KMS-11 (cell line): ENCODE measurements around the gene DLX5.

Experiments used
- H2AFZ ChIP-seq: fragments of 200-600 bp; sonication (generic); 2 replicates; pipeline ENCODE4 v1.6.1; 2016; ENCODE audit warnings: antibody characterized with exemption, mixed run types, low read depth
- H3K27ac ChIP-seq: fragments of 200-600 bp; sonication (generic); 2 replicates; pipeline ENCODE4 v1.6.1; 2016; ENCODE audit warnings: mild to moderate bottlenecking, mixed run types
- H3K27me3 ChIP-seq: fragments of 200-600 bp; sonication (generic); 2 replicates; pipeline ENCODE4 v1.6.1; 2017; ENCODE audit warnings: mild to moderate bottlenecking, low read depth, mixed run types, moderate library complexity; ENCODE audit not compliant: insufficient read depth
- H3K36me3 ChIP-seq: fragments of 200-600 bp; sonication (generic); 2 replicates; pipeline ENCODE4 v1.6.1; 2017; ENCODE audit warnings: mild to moderate bottlenecking, mixed run types; ENCODE audit not compliant: insufficient read depth
- H3K4me1 ChIP-seq: fragments of 200-600 bp; sonication (generic); 2 replicates; pipeline ENCODE4 v1.6.1; 2016; ENCODE audit warnings: mild to moderate bottlenecking, low read depth, mixed run types; ENCODE audit not compliant: poor library complexity, severe bottlenecking
- H3K4me2 ChIP-seq: fragments of 200-600 bp; sonication (generic); 2 replicates; pipeline ENCODE4 v1.7.0; 2016; ENCODE audit warnings: mild to moderate bottlenecking, mixed run types
- H3K4me3 ChIP-seq: fragments of 200-600 bp; sonication (generic); IDR thresholded peaks from 2 replicates; pipeline ENCODE4 v1.6.1; 2017; ENCODE audit warnings: low read depth, low read length, mixed read lengths; ENCODE audit not compliant: insufficient read depth
- H3K79me2 ChIP-seq: fragments of 200-600 bp; sonication (generic); 2 replicates; pipeline ENCODE4 v1.6.1; 2016; ENCODE audit warnings: low read depth, mixed run types; ENCODE audit not compliant: insufficient read depth
- H3K9ac ChIP-seq: fragments of 200-600 bp; sonication (generic); 2 replicates; pipeline ENCODE4 v1.6.1; 2016; ENCODE audit warnings: mild to moderate bottlenecking, mixed run types
- H4K20me1 ChIP-seq: fragments of 200-600 bp; sonication (generic); 2 replicates; pipeline ENCODE4 v1.6.1; 2016; ENCODE audit warnings: mild to moderate bottlenecking, mixed run types; ENCODE audit not compliant: insufficient read depth
- TF ChIP-seq, protein P1 (sequence below): fragments of 200-600 bp; sonication (generic); conservative IDR thresholded peaks from 2 replicates; pipeline ENCODE4 v1.6.1; 2017; ENCODE audit warnings: low read depth, mild to moderate bottlenecking, antibody characterized with exemption, low read length, moderate library complexity, mixed read lengths

The DLX5 gene

DNA sequence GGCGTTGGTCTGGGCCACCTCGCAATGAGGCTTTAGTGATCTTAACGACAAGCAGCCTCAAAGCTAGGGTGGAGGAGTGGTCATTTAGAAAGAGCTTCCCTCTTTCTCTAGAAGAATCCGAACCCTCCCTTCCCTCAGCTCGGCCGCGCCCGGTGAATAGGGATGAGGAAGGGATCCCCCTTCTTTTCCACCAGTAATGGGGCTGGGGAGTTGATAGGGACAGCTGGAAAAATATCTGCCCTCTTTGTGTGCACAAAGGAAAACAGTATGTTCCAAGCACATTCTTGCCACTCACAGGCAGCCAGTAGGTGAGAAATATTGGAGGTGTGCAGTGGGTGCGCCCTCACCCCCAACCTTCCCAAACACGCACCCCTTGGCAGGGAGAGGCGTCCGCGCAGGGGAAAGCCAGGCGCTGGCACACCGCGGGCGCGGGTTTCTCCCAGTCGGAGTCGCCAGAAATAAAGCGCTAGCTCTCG lies 6.5 kb downstream of the DLX5 start:
- Histone ChIP-seq H3K79me2 (no peaks in the 10 kb centered on the region), H3K36me3 (no peaks in the 10 kb centered on the region), H2AFZ (no peak overlapping the region), H3K9ac (no peak overlapping the region), H3K27ac (no peak overlapping the region), H3K4me2 (no peak overlapping the region), H3K4me1 (no peaks in the 10 kb centered on the region), H3K4me3 (no peak overlapping the region), H3K27me3 (no peaks in the 10 kb centered on the region), H4K20me1 (no peaks in the 10 kb centered on the region)
- TF ChIP-seq, protein P1, sequence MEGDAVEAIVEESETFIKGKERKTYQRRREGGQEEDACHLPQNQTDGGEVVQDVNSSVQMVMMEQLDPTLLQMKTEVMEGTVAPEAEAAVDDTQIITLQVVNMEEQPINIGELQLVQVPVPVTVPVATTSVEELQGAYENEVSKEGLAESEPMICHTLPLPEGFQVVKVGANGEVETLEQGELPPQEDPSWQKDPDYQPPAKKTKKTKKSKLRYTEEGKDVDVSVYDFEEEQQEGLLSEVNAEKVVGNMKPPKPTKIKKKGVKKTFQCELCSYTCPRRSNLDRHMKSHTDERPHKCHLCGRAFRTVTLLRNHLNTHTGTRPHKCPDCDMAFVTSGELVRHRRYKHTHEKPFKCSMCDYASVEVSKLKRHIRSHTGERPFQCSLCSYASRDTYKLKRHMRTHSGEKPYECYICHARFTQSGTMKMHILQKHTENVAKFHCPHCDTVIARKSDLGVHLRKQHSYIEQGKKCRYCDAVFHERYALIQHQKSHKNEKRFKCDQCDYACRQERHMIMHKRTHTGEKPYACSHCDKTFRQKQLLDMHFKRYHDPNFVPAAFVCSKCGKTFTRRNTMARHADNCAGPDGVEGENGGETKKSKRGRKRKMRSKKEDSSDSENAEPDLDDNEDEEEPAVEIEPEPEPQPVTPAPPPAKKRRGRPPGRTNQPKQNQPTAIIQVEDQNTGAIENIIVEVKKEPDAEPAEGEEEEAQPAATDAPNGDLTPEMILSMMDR, result no peak

DNA sequence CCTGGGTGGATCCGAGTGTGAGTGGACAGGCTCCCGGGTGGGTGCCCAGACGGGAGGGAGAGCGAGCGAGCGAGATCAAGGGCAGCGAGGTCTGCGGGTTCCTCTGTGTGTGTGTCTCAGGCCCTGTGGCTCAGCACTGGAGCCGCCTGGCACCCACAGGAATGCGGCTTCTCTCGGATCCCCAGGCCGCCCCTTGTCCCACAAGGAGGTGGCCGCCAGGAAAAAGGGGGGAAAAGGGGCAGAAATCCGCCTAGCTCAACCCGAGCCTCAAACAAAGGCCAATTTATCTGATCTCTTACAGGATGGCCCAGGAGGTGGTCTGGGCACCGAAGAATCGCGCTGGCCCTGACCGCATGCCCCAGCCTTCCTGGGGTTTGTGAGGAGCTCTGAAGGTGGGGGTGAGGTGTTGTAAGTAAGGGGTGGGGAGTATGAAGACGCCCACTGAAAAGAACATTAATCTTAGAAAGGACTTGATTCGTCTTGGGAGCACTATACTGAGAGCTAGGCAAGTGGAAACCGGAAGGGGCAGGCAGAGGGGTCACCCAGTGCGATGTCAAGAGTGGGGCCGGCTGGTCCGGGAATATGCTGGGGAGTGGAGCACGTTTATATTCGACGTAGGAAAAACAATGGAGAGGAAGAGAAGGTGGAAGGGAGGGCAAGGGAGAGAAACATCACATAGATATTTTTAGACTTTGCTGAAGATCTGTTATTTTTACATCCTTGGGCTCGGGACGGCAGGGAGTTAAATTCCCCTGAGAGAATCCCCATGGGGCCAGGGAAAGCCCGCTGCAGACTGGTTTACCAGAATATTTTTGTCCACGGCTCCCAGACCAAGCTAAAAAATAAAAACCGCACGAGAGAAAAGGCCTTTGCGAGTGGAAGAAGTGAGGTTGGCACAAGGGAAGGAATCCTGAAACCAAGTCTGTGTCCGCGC lies 7.2 kb downstream of the DLX5 start:
- TF ChIP-seq, protein P1, result no peak
- Histone ChIP-seq H2AFZ (no peak overlapping the region), H3K9ac (no peak overlapping the region), H3K27ac (no peak overlapping the region), H3K79me2 (no peaks in the 10 kb centered on the region), H3K27me3 (no peaks in the 10 kb centered on the region), H3K36me3 (no peaks in the 10 kb centered on the region), H3K4me3 (no peak overlapping the region), H3K4me1 (no peaks in the 10 kb centered on the region), H3K4me2 (no peak overlapping the region), H4K20me1 (no peaks in the 10 kb centered on the region)

DNA sequence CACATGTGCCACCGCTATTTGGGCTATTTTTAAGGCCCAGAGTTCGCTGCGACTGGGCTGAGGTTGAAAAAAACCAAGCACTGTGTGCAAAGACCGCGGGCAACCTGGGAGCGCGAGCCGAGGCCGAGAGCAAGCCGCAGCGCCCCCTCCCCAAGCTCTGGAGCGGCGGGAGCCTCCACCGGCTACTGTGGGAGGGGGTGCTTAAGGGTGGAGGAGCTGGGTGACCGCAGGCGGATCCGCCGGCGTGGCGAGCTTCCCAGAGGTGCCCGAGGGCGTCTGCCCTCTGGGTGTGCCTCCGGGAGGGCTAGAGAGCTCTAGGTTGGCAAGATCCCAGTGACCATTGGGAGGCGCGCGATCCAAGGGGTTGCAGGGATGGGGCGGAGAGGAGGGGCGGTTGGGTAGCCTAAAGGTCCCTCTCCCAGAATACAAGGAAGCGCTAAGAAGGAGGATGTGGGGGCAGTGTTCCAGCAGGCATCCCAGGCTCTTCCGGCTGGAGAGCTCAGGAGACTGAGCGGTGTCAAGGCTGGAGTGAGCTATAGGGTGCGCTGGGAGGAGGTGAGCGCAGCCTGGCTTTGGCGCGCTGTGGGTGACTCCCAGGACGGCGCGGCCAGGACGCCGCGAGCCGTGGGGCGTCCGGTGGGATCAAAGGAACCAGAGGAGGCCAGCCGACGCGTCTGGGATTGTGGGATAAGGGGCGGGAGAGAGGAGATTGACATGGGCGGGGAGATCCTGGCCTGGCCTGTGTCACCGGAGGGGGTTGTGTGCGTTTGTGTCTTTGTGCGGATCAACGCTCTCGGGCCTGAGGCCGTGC lies 8.0 kb downstream of the DLX5 start:
- Histone ChIP-seq H3K27ac (no peak overlapping the region), H3K4me1 (no peaks in the 10 kb centered on the region), H3K36me3 (no peaks in the 10 kb centered on the region), H3K27me3 (no peaks in the 10 kb centered on the region), H4K20me1 (no peaks in the 10 kb centered on the region), H3K4me2 (no peak overlapping the region), H3K79me2 (no peaks in the 10 kb centered on the region), H2AFZ (no peak overlapping the region), H3K9ac (no peak overlapping the region), H3K4me3 (no peak overlapping the region)
- TF ChIP-seq, protein P1, result no peak

DNA sequence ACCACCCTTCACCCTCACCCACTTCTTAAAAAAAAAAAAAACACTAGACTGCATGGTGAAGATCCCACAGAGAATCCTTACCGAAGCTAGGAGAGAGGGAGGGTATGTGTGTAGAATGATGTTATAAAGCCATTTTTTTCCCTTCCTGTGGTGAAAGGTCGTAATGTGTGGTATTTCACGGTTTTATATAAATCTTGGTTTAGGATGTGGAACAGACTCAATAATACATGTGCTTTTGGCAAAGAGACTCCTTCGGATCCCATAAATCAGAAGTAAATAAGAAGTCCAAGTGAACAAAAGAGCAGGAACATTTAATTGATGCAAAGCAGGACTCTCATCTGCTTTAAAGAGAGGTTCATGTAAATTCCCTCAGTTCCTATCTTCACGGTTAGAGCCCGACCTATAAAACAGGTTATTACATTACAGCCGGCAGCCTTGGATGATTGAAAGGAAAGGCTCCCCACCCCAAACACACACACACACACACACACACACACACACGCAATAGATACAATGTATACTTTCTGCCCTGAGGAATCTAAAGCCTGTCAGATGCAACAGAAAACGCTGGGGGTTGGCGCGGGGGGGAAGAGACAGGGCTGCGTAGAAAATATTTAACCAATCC lies 8.8 kb downstream of the DLX5 start:
- Histone ChIP-seq H3K27me3 (no peaks in the 10 kb centered on the region), H3K4me3 (no peak overlapping the region), H3K4me2 (no peak overlapping the region), H3K36me3 (no peaks in the 10 kb centered on the region), H4K20me1 (no peaks in the 10 kb centered on the region), H3K27ac (no peak overlapping the region), H3K79me2 (no peaks in the 10 kb centered on the region), H2AFZ (no peak overlapping the region), H3K9ac (no peak overlapping the region), H3K4me1 (no peaks in the 10 kb centered on the region)
- TF ChIP-seq, protein P1, result no peak
